Neural progenitor cell (in vitro differentiated cells): ENCODE measurements around the gene ETV6.

Experiments
- EZH2 ChIP-seq: fragments of 200-600 bp; sonication (generic); IDR thresholded peaks from 2 replicates; pipeline ENCODE4 v1.6.1; 2017; ENCODE audit warnings: antibody characterized with exemption, mild to moderate bottlenecking, moderate library complexity
- TF ChIP-seq, protein P1 (sequence below): fragments of 200-600 bp; sonication (generic); IDR thresholded peaks from 2 replicates; pipeline ENCODE4 v1.5.1; 2017; ENCODE audit warnings: antibody characterized with exemption, mild to moderate bottlenecking

DNA sequence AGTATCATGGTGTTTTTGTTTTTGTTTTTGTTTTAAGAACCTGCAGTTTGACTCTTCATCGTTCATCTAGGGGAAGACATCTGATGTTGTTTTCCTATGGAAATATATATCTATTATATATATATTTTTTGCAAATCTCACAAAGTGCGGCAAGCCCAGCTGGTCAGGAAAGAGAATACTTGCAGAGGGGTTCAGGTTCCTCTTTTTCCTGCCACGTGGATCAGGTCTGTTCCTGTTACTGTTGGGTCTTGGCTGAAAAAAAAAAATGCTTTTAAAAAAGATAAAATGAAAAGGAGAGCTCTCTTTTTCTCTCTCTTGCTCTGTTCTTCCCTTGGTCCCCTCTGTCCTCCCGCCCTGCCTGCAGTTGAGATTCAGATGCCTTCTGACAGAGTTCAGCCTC is 241.9 kb downstream of the ETV6 start:
- no peak for TF ChIP-seq EZH2
- TF ChIP-seq, protein P1, sequence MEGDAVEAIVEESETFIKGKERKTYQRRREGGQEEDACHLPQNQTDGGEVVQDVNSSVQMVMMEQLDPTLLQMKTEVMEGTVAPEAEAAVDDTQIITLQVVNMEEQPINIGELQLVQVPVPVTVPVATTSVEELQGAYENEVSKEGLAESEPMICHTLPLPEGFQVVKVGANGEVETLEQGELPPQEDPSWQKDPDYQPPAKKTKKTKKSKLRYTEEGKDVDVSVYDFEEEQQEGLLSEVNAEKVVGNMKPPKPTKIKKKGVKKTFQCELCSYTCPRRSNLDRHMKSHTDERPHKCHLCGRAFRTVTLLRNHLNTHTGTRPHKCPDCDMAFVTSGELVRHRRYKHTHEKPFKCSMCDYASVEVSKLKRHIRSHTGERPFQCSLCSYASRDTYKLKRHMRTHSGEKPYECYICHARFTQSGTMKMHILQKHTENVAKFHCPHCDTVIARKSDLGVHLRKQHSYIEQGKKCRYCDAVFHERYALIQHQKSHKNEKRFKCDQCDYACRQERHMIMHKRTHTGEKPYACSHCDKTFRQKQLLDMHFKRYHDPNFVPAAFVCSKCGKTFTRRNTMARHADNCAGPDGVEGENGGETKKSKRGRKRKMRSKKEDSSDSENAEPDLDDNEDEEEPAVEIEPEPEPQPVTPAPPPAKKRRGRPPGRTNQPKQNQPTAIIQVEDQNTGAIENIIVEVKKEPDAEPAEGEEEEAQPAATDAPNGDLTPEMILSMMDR = no peak
